AG08396 (cell line): ENCODE results near the gene RBM46.
"Not testable (repeated sequence)": the region's sequence is repeated elsewhere in the genome, so short reads cannot be mapped to it uniquely, and the experiment has no call there.

Experiments
- DNase-seq: peaks from one replicate; pipeline ENCODE4 v3.0.0; 2012; ENCODE audit warnings: low spot score, mixed read lengths

RBM46 gene

DNA sequence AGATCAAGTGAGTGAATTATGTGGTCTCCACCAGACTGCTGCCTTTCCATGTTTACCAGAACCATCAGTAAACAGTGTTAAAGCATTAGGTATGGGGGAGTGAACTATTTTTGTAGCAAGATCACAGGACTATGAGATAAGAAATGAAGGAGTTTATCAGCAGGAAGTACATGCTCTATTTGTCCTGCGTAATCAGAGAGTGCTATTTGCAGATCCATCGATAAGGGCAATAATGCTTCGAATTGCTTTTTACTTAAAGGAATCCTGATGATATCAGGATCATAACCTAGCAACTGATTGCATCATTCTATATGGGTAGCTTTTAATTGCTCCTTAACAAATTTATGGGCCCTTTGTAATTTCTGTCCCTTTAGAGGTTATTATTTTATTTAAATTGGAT lies 57.1 kb downstream of the RBM46 start:
- DNase-seq = no peak

DNA sequence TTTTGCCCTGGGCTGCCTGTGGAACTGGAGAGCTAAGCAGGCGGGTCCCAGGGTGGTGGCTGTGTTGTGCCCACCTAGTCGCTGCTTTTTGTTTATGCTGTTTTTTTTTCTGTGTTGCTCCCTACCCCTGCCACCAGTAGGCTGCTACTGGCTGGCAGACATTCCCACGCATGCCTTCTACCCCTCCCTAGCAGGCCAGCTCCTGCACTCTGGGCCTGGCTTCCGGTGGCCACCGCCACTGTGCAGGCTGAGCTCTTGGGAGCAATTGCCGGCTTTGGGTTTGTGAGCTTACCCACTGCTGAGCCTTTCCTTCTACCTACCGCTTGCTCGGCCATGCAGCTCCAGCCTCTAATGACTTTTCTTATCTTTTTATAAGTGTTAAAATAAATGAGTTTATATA lies 57.6 kb downstream of the RBM46 start:
- no peak for DNase-seq

- no peak for DNase-seq
Measured at GRCh38 chr4:154854362-154854761, 73.3 kb downstream of the RBM46 start.

DNA sequence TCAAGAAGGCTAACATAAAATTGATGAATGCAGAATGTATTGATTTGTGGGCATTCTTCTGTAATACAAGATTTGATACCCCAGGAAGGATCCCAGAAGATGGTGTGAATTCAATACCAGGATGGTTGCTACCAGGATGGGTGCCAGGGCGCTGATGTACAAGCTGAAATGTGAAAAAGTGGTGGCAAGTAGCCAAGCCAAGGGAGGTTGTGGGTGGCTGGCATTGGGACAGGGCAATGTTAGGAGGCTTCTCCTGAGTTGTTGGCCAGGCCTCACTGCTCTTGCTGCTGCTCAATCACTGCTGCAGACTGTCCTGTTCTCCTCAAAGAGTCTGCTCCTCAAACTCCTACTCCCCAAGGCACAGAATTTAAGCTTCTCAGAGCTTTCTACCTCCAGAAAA lies 77.1 kb downstream of the RBM46 start:
- no peak for DNase-seq

DNA sequence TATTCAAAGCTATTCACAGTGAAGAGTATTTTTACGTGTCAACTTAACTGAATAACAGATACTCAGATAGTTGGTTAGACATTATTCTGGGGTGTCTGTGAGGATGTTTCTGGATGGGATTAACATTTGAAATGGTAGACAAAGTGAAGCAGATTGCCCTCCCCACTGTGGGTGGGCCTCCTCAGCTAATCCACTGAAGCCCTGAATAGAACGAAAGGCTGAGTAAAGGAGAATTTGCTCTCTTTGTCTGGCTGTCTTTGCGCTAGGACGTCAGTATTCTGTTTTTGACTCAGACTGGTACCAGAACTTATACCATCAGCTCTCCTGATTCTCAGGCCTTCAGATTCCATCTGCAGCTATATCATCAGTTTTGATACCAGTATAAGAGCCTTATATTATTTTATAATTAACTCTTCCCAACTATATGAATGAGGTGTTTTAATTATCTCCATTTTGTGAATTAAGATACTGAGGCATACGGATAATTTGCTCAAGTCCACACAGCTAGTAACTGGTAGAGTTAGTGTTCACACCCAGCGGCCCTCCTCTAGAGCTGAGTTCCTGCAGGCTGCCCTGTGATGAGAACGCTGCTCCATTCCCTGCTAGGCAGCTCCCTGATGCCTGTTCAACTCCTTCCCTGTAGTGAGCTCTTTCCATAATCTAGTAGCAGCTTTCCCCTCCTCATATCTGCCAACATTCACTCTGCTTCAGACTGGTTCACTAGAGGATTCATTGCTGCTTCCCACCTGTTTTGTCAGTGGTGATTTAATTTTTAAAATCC lies 87.5 kb downstream of the RBM46 start:
- DNase-seq = no peak

DNA sequence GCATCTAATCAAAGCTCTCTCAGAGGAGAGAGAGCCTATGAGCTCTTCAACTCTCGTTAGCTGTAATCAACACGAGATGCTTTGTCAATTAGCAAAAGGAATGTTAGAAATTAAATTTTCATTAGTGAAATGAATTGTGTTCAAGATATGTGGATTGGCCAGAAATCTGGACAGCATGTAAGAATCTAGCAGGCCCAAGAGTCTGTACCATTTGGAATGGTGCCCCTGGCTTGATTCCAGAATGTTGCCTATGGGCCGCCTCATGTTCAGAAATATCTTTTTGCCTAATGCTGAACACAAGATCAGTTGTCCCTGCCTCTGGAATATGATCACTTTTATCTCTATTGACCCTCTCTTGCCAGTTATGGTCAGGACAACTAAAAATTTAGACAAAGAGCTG lies 88.2 kb downstream of the RBM46 start:
- no peak for DNase-seq

DNA sequence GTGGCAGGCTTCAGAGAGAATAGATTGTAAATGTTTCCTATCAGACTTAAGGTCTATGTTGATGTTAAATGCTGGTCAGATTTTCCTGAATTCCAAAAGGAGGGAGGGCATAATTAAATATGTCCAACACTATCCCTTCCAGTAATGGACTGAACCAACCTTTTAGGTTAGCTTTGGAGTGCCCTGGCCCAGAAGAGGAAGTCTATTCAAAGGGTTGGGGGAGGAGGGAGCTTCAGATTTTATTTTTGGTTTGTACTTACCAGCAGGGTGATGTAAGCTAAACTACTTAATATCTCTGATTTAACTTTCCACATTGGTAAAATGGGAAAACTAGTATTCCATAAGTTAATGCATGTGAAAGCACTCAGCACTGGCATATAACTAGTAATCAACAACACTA lies 91.1 kb downstream of the RBM46 start:
- no peak for DNase-seq

- not testable (repeated sequence) for DNase-seq
Measured at GRCh38 chr4:154874049-154874448, 93.0 kb downstream of the RBM46 start.

- DNase-seq = no peak
Measured at GRCh38 chr4:154877110-154877760, 96.2 kb downstream of the RBM46 start.
